Measurements from ENCODE around the gene ARHGEF26. TPM values are rescaled to one million over a fixed set of nuclear protein-coding genes. Genes with fewer than 3 reads are reported as not detected.

Gene ARHGEF26
- total RNA-seq, 1 experiment from 2014 or later = 14.1 TPM

DNA sequence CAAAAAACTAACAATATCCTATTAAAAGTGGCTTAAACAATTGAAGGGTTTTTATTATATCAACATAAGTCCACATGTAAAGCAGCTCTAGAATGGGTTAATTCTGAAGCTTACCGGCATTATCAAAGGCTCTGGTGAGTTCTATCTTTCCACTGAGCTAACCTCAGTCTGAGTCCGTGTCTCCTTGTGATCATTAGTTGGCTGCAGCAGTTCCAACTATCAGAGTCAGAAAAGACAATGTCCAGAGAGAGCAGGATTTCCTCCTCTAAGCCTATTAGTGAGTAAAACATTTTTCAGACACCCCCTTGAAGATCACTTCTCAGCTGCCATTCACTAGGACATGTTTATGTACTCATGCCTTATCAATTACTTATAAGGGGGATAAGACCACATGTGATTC, 153.2 kb downstream of the ARHGEF26 start:
- Mint-ChIP-seq H3K36me3 (peaks cover 74% of the 10 kb centered on the region), H3K4me1 (no peaks in the 10 kb centered on the region), H3K27ac (no peak overlapping the region), H3K4me3 (no peak overlapping the region), H3K27me3 (ENCODE audit: low read depth) (no peaks in the 10 kb centered on the region), H3K9me3 (peaks cover 2% of the 10 kb centered on the region; the same call in 1 of the 2 replicates)
- POLR2A ChIA-PET = no interaction called here
- CTCF ChIA-PET = no interaction called here
- no peak for ATAC-seq
- TF ChIP-seq MXD4 (CRISPR knock-in tag; IDR thresholded peaks at IDR 0.05; ENCODE audit: borderline replicate concordance) = no peak
- no peak for TF ChIP-seq RELA (CRISPR knock-in tag; IDR thresholded peaks at IDR 0.05; ENCODE audit: borderline replicate concordance)
- TF ChIP-seq TEAD1 (CRISPR knock-in tag; IDR thresholded peaks at IDR 0.05) = no peak
- no peak for TF ChIP-seq CTCF (IDR thresholded peaks at IDR 0.05)
- no peak for TF ChIP-seq SOX15 (CRISPR knock-in tag; IDR thresholded peaks at IDR 0.05)
- no peak for TF ChIP-seq ZNF396 (CRISPR knock-in tag; IDR thresholded peaks at IDR 0.05; ENCODE audit: borderline replicate concordance)
- no peak for DNase-seq (ENCODE audit: low spot score)

DNA sequence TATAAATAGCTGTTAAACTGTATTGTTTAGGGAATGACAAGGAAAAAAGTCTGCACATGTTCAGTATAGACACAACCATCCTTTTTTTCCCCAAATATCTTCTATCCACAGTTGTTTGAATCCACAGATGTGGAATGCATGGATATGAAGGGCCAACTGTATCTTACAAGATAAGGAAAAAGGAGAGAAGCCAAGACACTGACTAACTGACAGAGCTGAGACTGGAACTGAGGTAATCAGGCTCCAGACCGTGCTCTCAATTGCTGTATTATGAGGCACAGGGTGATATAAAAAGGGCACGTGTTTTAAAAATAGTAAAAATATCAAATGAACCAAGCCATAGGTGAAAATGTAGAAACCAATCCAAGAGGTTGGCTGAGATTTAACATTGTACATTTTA, 154.1 kb downstream of the ARHGEF26 start:
- Mint-ChIP-seq H3K4me3 (no peak overlapping the region), H3K27ac (no peak overlapping the region), H3K9me3 (no peaks in the 10 kb centered on the region), H3K36me3 (peaks cover 74% of the 10 kb centered on the region), H3K27me3 (ENCODE audit: low read depth) (no peaks in the 10 kb centered on the region), H3K4me1 (no peaks in the 10 kb centered on the region)
- CTCF ChIA-PET = no interaction called here
- DNase-seq (ENCODE audit: low spot score) (no peak), ATAC-seq (no peak)
- POLR2A ChIA-PET = no interaction called here
- TF ChIP-seq, protein P1, sequence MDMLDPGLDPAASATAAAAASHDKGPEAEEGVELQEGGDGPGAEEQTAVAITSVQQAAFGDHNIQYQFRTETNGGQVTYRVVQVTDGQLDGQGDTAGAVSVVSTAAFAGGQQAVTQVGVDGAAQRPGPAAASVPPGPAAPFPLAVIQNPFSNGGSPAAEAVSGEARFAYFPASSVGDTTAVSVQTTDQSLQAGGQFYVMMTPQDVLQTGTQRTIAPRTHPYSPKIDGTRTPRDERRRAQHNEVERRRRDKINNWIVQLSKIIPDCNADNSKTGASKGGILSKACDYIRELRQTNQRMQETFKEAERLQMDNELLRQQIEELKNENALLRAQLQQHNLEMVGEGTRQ (CRISPR knock-in tag; IDR thresholded peaks at IDR 0.05) = no peak
- TF ChIP-seq, protein P2, sequence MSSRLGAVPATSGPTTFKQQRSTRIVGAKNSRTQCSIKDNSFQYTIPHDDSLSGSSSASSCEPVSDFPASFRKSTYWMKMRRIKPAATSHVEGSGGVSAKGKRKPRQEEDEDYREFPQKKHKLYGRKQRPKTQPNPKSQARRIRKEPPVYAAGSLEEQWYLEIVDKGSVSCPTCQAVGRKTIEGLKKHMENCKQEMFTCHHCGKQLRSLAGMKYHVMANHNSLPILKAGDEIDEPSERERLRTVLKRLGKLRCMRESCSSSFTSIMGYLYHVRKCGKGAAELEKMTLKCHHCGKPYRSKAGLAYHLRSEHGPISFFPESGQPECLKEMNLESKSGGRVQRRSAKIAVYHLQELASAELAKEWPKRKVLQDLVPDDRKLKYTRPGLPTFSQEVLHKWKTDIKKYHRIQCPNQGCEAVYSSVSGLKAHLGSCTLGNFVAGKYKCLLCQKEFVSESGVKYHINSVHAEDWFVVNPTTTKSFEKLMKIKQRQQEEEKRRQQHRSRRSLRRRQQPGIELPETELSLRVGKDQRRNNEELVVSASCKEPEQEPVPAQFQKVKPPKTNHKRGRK (CRISPR knock-in tag; IDR thresholded peaks at IDR 0.05; ENCODE audit: borderline replicate concordance) = no peak
- TF ChIP-seq SMAD3 (CRISPR knock-in tag; IDR thresholded peaks at IDR 0.05; ENCODE audit: borderline replicate concordance) (no peak), IRF2 (CRISPR knock-in tag; IDR thresholded peaks at IDR 0.05; ENCODE audit: borderline replicate concordance, low read depth) (no peak), ZMAT4 (CRISPR knock-in tag; IDR thresholded peaks at IDR 0.05) (no peak), FOXK1 (CRISPR knock-in tag; IDR thresholded peaks at IDR 0.05) (no peak), ARID4B (CRISPR knock-in tag; IDR thresholded peaks at IDR 0.05; ENCODE audit: borderline replicate concordance) (no peak), JUN (CRISPR knock-in tag; IDR thresholded peaks at IDR 0.05) (no peak), JAZF1 (CRISPR knock-in tag; IDR thresholded peaks at IDR 0.05) (no peak), KAT7 (CRISPR knock-in tag; IDR thresholded peaks at IDR 0.05; ENCODE audit: borderline replicate concordance) (no peak), ZNF396 (CRISPR knock-in tag; IDR thresholded peaks at IDR 0.05; ENCODE audit: borderline replicate concordance) (no peak), OVOL2 (CRISPR knock-in tag; IDR thresholded peaks at IDR 0.05; ENCODE audit: borderline replicate concordance) (no peak), NR3C1 (CRISPR knock-in tag; conservative IDR thresholded peaks at IDR 0.05; ENCODE audit: low read depth) (no peak), ZNF138 (CRISPR knock-in tag; conservative IDR thresholded peaks at IDR 0.05) (no peak)
- TF ChIP-seq, protein P3, sequence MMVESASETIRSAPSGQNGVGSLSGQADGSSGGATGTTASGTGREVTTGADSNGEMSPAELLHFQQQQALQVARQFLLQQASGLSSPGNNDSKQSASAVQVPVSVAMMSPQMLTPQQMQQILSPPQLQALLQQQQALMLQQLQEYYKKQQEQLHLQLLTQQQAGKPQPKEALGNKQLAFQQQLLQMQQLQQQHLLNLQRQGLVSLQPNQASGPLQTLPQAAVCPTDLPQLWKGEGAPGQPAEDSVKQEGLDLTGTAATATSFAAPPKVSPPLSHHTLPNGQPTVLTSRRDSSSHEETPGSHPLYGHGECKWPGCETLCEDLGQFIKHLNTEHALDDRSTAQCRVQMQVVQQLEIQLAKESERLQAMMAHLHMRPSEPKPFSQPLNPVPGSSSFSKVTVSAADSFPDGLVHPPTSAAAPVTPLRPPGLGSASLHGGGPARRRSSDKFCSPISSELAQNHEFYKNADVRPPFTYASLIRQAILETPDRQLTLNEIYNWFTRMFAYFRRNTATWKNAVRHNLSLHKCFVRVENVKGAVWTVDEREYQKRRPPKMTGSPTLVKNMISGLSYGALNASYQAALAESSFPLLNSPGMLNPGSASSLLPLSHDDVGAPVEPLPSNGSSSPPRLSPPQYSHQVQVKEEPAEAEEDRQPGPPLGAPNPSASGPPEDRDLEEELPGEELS (CRISPR knock-in tag; IDR thresholded peaks at IDR 0.05) = no peak

Measured in WTC11 (cell line).